Osteocyte (in vitro differentiated cells): ENCODE measurements around the gene SORCS1. TPM values are rescaled to one million over a fixed set of nuclear protein-coding genes. Genes with fewer than 3 reads are reported as not detected.

Experiments
- DNase-seq: peaks from one replicate; pipeline ENCODE4 v3.0.0; 2021; ENCODE audit warnings: mixed read lengths; ENCODE audit not compliant: unreplicated experiment; ENCODE audit errors: extremely low spot score
- H3K27ac Mint-ChIP-seq: one replicate; pipeline ENCODE4 v1.8.0; 2021; ENCODE audit warnings: mild to moderate bottlenecking, mixed read lengths; ENCODE audit not compliant: unreplicated experiment
- H3K27me3 Mint-ChIP-seq: one replicate; pipeline ENCODE4 v1.8.0; 2021; ENCODE audit warnings: mixed read lengths; ENCODE audit not compliant: unreplicated experiment
- H3K36me3 Mint-ChIP-seq: one replicate; pipeline ENCODE4 v1.8.0; 2021; ENCODE audit warnings: mixed read lengths; ENCODE audit not compliant: unreplicated experiment
- H3K4me1 Mint-ChIP-seq: one replicate; pipeline ENCODE4 v1.8.0; 2021; ENCODE audit warnings: mixed read lengths; ENCODE audit not compliant: unreplicated experiment
- H3K4me3 Mint-ChIP-seq: one replicate; pipeline ENCODE4 v1.8.0; 2021; ENCODE audit warnings: mild to moderate bottlenecking, moderate library complexity, mixed read lengths; ENCODE audit not compliant: unreplicated experiment
- H3K9me3 Mint-ChIP-seq: one replicate; pipeline ENCODE4 v1.8.0; 2021; ENCODE audit warnings: mixed read lengths; ENCODE audit not compliant: unreplicated experiment
- CTCF ChIP-seq: fragments of 200-600 bp; sonication (generic); IDR thresholded peaks from 2 replicates; pipeline ENCODE4 v1.5.0; 2021; ENCODE audit warnings: antibody characterized with exemption, mild to moderate bottlenecking, moderate library complexity
- total RNA-seq: library from RNA; stranded (reverse); gene quantifications from 2 replicates; pipeline ENCODE4 v1.2.1, GENCODE V29; 2021

The SORCS1 gene
- total RNA-seq, 1 donor from 2014 or later = not detected

DNA sequence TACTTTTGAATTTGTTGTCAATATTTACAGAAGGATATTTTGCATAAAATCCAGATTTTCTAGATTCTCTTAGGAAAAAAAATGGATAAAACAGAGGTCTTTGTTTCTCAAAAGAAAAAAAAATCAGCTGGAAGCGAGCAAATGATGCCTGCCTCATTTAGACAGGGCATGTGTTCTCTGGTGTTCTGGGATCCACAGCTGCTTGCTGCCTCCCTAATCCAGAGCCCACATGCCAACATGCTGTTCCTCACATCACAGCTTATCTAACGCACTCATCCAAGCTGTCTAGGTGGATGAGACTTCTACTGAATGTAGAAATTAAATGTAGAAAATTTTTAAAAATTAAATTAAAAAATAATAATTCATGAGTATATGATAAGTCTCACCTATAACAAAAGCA is 630.1 kb downstream of the SORCS1 start:
- DNase-seq = no peak
- Mint-ChIP-seq H3K4me1 (no peaks in the 10 kb centered on the region), H3K27me3 (peaks cover 5% of the 10 kb centered on the region), H3K27ac (no peak overlapping the region), H3K9me3 (no peaks in the 10 kb centered on the region), H3K36me3 (no peaks in the 10 kb centered on the region), H3K4me3 (no peak overlapping the region)
- TF ChIP-seq CTCF = no peak

DNA sequence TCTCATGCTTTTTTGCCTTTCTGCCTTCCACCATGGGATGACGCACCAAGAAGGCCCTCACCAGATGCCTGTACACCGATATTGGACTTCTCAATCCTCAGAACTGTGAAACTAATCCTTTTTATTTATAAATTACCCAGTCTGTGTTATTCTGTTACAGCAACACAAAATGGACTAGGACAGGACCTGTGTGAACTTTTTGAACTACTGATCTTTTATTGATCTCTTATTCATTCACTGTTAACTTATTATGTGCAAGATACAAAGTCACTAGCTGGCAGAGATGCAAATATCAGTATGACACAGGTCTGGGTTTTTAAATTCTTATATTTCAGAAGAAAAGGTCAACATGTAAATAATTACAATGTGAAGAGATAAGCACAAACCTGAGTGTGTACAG is 635.8 kb downstream of the SORCS1 start:
- Mint-ChIP-seq H3K4me1 (no peaks in the 10 kb centered on the region), H3K27ac (no peak overlapping the region), H3K27me3 (no peaks in the 10 kb centered on the region), H3K4me3 (no peak overlapping the region), H3K9me3 (no peaks in the 10 kb centered on the region), H3K36me3 (no peaks in the 10 kb centered on the region)
- no peak for TF ChIP-seq CTCF
- no peak for DNase-seq

DNA sequence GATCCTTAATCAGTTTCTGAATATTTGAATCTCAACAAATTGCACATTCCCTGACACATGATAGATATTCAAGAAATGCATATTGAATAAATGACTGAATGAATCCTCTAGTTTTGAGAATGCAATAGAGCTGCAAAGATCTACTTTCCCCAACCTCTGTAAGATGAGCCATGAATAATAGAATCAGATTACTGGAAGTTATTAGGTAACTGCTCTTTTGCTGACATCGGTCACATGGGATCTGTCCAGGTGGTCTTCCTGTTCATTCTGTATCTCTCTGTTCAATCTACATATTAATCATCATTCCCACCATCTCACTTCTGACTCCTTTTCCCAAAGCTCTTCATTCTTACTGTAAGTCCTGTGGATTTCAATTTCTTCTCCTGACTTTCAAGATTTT is 638.7 kb downstream of the SORCS1 start:
- H3K36me3 Mint-ChIP-seq = no peaks in the 10 kb centered on the region
- H3K9me3 Mint-ChIP-seq = no peaks in the 10 kb centered on the region

More for the DNA sequence above, 638.7 kb downstream of the SORCS1 start:
- no peak for TF ChIP-seq CTCF
- no peak for DNase-seq
- Mint-ChIP-seq H3K27ac (no peak overlapping the region), H3K4me3 (no peak overlapping the region), H3K4me1 (no peaks in the 10 kb centered on the region), H3K27me3 (no peaks in the 10 kb centered on the region)
